GM19324 (cell line): Measurements from ENCODE around the gene SVOP.
"Not testable (repeated sequence)": the region's sequence is repeated elsewhere in the genome, so short reads cannot be mapped to it uniquely, and the experiment has no call there.

Experiments
- ATAC-seq: cut with Tn5 transposase; IDR thresholded peaks from one replicate; pipeline ENCODE4 v1.9.1; 2021; ENCODE audit warnings: mild to moderate bottlenecking, moderate library complexity; ENCODE audit not compliant: unreplicated experiment, low FRiP score

Gene SVOP

DNA sequence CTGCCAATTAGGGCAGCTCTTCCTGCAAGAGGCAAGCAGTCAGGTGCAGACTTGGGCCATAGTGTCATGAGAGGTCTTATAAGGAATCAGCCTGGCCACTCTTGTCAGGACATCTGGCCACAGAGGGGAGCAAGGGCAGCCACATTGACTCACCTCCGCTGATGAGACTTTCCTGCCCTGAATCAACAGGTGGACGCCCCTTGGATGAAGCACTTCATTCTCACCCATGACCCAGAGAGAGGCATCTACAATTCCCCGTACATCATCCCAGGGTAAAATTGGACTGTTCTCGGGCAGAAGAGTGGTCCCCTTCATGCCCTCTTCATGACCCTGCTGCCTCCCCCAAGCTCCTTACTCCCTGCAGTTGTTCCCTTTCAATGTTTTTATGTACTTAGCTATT is 124.1 kb downstream of the SVOP start:
- no peak for ATAC-seq

DNA sequence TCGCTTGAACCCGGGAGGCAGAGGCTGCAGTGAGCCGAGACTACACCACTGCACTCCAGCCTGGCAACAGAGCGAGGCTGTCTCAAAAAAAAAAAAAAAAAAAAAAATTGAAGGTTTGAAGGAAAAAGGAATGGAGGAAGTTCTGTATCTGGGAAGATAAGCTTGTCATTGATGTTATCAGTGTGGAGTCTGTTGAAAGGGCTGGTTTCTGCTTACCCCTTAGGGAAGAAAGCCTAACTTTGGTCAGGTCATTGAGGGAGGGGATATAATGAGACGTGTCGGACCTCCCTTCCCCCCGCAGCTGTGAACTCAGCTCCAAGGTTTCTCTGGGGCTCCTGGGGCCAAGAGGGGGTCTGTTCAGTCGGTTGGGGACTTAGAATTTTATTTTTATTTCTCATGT is 124.5 kb downstream of the SVOP start:
- ATAC-seq: no peak

DNA sequence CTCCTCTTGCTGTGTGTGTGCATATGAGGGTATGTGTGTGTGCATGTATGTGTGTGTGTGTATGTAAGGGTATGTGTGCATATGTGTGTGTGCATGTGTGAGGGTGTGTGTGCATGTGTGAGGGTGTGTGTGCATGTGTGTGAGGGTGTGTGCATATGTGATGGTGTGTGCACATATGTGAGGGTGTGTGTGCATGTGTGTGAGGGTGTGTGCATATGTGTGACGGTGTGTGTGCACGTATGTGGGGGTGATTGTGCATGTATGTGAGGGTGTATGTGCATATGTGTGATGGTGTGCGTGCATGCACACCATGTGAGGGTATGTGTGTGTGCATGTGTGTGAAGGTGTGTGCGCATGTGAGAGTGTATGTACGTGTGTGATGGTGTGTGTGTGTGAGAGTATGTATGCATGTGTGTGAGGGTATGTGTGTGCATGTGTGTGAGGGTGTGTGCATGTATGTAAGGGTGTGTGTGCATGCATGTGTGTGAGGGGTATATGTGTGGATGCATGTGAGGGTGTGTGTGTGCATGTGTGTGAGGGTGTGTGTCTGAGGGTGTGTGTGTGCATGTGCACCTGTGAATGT is 125.6 kb downstream of the SVOP start:
- no peak for ATAC-seq

DNA sequence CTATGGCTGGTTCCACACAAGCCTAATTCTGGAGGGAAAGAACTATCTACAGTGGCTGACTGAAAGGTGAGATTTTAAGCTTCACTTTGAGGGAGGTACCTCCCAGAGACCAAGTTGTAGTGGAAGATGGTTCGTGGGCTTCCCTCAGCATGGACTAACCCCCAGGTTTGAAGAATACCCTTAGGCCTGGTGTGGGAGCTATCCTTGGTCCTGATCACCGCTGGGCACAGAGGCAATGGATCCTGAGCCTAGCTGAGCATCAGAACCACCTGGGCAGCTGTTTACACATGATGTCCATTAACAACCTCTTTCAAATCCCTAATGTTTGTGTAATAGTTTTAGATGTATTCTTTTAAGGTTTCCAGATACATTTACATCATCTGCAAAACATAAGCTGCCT is 130.7 kb downstream of the SVOP start:
- ATAC-seq: no peak

DNA sequence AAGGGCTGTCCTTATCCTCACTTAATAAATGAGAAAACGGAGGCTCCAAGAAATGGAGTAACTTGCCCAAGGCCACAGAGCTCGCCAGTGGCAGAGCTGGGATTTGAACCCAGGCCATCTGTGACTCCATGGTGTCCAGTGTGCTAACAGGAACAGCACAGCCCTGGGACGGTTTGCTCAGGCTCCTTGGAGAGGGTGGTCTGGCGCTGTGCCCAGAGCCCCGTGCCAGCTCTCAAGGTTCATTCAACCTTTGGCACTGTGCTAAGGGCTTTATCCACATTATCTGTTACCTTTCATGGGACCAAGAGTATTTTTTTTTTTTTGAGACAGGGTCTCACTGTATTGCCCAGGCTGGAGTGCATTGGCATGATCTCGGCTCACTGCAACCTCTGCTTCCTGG is 132.8 kb downstream of the SVOP start:
- ATAC-seq: no peak

DNA sequence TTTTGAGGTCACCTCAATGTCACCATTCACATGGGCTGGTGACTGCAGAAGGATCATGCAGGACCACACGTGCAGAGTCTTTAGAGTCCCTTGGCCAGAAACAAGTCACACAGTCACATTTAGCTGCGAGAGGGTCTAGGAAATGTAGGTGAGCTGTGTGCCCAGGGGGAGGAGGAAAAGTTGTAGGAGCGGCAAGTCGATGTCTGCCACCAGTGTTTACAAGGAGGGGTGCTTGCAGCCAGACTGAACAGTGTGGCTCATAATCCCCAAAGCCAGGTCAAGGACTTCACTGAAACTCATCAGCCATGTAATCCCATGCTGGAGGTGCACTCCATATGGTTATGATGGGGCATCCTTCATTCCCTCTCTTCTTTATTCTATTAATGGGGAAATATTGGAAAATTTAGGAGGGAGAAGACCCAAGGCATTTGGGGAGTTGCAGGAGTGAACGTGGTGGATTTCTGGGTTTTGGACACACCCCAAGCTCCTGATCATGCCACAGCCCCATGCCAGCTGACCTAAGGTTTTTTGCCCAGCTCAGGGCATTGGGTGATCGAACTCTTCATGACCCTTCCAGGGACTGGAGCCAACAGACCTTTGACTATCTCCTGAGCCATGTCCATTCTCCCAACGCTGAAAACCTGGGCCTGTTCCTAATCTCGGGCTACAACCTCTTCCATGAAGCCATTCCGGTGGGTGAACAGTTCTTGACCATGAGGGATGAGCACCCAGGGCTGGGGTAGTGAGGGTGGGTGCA is 133.8 kb downstream of the SVOP start:
- no peak for ATAC-seq

DNA sequence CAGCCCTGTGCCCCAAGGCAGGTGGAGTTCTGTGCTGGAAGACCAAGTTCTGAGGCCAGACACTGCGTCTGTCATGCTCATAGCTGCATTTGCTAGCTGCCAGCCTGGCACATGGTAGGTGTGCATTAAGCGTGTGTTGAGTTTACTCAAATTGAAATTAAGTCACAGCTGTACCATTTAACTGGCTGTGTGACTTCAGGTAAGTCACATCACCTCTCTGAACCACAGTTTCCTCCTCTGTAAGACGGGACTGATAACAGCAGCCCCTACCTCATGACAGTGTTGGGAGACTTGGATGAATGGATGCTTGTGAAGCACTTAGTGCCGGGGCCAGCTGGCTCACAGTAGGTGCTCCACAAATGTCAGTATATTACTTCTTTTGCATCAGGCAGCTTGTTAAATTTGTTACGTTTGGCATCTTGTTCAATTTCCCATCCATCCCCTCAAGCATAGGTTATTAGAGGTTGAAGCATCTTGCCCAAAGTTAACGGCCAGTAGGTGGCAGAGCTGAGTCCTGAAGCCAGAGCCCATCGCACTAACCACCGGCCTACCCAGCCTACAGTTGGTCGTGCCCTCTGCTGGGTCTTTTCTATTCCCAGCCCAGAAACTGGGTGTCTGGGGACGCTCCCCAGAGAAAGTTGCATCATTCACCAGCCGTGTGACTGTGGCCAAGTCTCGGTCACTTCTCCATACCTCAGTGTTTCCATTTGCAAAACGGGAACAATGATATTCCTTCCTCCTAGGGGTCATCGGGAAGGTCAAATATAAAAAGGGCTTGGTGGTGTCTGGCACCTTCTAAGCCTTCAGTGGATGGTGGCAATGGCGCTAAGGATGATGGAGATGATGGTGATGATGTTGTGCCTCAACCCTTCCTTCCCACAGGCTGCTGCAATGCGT is 136.5 kb downstream of the SVOP start:
- ATAC-seq: no peak

DNA sequence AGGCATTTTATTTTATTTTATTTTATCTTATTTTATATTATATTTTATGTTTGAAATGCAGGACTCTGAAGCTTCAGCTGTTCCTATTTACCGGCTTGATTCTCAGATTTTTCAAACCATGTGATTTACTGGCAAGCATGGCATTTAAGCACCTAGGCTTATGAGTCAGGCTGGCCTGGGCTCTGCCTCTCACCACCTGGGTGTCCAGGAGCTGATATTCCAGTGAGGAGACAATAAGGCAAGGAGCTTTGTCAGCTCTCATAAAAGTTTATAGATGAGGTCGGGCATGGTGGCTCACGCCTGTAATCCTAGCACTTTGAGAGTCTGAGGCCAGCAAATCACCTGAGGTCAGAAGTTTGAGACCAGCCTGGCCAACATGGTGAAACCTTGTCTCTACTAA is 138.9 kb downstream of the SVOP start:
- no peak for ATAC-seq

DNA sequence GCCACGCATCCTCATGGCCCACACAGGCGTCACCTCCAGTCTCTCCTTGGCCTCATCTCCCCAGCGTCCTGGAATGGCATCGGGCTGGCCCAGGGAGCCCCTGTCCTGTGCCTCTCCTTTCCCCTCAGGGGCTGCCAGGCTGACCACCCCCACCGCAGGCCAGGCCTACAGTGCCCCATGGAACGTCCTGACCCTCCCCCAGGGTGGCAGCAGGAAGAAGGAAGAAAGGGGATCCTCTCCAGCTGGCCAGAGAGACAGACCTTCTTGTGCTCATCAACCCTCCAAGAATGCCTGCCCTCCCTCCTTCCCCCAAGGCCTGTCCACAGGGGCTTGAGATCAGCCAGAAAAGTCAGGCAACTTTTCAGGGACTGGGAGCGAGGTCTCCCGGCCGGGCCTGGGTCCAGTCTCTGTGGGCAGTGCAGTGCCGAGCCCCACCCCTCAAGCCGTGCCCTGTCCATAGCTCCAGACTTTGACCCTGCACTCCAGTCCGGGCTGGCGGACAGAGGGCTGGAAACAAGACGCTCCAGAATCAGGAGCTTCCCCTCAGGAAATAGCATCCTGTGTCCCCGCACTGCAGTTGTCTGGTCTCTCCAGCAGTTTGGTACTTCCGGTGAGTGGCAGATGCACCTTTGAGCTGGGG is 141.1 kb downstream of the SVOP start, which contains the start of gene DAO:
Gene DAO, plus strand, starts transcription at position 478 of the 640 bp plus-strand sequence. CDS start 4,915 bp downstream, outside the sequence.
- ATAC-seq: no peak

DNA sequence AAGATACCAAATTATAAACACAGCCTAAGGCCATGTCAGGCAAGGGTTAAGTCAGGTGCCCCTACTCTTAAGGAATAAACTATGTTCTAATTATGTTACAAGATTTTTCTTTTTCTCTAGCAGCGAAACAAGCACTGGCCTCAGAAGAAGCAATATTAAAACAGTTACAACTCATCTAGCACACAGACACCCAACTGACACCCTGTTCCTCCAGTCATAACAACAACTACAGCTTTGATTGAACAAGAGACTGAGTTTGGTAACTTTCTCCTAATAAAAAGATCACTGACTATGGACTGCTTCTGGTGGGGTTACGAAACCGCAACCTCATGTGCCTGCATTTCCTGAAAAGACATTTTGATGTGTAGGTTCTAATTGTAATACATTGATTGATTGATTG is 144.3 kb downstream of the SVOP start:
- no peak for ATAC-seq

DNA sequence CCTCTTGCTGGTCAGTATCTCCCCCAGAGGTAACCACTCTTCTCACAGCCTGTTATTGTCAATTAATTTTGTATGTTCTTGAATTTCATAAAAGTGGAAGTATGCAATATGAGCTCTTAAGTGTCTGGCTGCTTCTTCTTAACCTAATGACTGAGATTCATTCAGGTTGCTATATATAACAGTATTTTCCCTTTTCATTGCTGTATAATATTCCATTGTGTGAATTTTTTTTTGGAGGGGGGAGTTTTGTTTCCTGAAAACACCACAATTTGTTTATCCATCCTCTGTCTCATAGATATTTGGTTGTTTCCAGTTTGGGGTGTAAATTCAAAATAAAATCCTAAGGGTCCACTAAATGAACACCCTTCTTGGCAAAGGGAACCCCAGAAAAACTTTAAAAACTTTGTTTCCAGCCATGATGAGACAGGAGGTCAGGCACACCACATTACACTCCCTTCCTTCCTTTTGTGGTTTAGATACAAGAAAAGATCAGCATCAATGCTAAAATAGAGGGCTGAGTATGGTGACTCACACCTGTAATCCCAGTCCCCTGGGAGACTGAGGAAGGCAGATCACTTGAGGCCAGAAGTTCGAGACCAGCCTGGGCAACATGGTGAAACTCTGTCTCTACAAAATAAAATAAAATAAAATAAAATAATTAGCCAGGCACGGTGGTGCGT is 145.0 kb downstream of the SVOP start:
- no peak for ATAC-seq

DNA sequence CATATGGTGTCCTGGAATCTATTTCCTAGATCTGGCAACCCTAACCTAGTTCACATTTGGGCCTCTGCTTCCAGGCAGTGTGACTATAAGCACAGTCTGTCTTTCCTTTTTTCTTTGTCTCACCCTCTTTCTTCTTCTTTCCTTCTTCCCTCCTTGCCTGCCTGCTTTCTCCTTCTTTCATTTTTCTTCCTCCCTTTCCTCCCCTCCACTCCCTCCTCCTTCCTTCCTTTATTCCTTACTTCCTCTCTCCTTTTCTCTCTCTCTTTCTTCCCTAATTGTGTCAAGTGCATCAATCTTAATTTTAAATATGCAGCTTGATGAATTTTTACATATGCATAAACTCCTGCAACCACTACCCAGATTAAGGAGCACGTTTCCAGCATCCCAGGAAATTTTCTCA is 145.6 kb downstream of the SVOP start:
- no peak for ATAC-seq

DNA sequence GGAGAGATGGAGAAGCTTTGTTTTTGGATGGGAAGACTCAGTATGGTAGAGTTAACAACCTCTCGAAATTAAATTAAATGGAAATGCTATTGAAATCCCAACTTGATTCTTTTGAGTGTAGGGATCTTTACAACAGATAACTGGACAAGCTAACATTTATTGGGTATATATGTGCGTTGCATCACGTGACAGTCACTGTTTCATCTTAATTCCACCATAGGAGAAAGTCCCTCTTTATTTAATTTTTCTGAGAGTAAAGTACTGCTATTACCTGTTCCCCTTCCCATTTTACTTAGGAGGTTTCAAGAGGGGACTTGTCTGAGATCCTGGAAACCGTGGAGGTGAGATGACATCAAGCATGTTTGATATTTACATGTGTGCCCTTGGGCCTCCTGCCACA is 152.1 kb downstream of the SVOP start:
- no peak for ATAC-seq

DNA sequence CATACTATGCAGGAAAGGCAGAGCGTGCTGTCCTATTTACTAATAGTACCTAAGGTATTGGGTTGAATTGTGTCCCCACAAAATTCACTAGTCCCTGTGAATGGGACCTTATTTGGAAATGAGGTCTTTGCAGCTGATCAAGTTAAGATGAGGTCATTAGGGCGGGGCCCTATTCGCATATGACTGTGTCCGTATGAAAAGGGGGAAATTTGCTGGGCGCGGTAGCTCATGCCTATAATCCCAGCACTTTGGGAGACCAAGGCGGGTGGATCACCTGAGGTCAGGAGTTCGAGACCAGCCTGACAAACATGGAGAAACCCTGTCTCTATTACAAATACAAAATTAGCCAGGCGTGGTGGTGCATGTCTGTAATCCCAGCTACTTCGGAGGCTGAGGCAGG is 154.8 kb downstream of the SVOP start:
- not testable (repeated sequence) for ATAC-seq

DNA sequence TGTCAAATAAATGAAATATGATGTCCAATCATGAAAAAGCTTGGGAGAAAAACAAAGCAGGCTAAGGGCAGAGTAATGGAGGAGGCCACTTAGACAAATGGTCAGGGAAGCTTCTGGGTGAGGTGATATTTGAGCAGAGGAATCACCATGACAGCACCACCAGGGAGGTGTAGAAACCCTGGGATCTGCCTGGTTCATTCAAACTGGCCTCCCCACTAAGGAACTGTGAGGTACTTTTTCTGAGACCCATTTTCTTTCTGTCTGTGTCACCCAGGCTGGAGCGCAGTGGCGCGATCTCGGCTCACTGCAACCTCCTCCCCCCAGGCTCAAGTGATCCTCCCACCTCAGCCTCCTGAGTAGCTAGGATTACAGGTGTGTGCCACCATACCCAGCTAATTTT is 155.7 kb downstream of the SVOP start:
- no peak for ATAC-seq

DNA sequence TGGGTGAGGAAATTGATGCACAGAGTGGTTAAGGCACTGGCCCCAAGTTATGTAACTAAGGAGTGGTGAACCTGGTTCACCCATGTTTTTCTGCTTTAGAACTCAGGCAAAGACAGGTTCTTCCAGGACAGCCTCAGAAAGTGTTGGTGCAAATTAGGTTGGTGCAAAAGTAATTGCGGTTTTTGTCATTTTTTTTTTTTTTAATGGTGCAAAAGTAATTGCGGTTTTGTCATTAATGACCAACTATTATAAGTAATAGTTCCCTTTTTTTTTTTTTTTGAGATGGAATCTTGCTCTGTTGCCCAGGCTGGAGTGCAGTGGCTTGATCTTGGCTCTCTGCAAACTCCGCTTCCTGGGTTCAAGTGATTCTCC is 158.3 kb downstream of the SVOP start:
- ATAC-seq: no peak

DNA sequence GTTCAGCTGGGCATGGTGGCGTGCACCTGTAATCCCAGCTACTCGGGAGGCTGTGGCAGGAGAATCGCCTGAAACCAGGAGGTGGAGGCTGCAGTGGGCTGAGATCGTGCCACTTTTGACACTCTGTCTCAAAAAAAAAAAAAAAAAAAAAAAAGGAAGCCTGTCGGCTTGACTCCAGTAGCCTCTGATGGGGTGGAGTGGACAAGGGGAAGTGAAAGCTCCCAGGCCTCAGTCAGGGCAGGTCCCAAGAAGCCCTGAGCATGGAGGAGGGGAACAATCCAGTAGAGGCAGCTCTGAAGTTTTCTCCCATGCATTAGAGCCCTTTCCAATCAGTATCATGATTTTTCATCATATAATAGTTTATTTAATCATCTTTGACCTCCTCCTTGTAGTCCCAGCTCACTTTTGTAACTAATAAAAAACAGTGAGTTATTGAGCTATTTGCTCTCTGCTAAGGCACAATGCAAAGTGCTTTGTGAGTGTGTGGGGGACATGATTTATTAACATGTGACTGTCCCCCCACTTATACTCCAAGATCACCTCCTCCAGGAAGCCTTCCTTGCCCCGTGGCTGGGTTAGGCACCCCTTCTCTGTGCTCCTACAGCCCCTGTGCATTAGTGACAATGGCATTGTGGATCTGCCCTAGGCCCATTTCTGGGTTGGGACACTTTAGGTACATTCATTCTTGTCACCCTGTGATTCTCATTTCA is 158.8 kb downstream of the SVOP start:
- ATAC-seq: no peak

DNA sequence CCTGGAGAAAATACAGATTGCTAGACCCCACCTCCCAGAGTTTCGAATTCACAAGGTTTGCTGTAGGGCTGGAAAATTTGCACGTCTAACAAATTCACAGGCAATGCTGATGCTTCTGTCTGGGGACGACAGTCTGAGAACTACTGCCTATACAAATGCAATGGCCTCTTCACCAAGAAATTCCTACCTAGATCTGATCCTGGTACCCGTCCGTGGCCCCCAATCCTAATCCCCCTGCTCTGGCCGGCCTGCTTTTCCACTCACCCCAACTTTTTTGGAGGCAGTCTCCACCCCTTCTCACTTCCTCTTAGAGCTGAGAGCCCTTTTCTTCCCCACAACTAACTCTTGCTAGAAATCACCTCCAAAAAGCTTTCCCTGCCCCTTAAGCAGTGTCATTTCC is 160.4 kb downstream of the SVOP start:
- ATAC-seq: no peak

DNA sequence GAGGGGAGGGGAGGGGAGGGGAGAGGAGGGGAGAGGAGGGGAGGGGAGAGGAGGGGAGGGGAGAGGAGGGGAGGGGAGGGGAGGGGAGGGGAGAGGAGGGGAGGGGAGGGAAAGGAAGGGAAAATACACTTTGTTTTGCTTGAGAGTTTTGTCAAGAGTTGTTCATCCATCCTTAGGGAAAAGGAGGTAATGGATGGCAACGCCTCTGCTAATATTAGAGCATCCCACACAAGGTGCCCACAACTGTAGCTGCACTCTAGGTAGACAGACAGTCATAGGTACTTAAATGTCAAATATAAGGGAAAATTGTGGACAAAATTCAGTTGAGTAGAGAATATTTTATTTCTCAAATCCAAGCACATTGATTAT is 161.0 kb downstream of the SVOP start:
- no peak for ATAC-seq
